ENCODE data around the gene PLCB3.

The PLCB3 gene

GRCh38 chr11:64251016-64251752 lies at the start of gene PLCB3:
PLCB3 (plus strand) TSS chr11:64251530; CDS start chr11:64251650, 120 bp downstream.
- DNase-seq, result no peak

GRCh38 chr11:64201543-64201942 lies 49.8 kb upstream of the PLCB3 start:
- DNase-seq, result no peak

GRCh38 chr11:64202992-64203391 lies 48.3 kb upstream of the PLCB3 start:
- DNase-seq, result no peak

- DNase-seq, result no peak
Measured at GRCh38 chr11:64203421-64204079, 47.8 kb upstream of the PLCB3 start.

- no peak for DNase-seq
Measured at GRCh38 chr11:64204080-64204440, 47.3 kb upstream of the PLCB3 start.

GRCh38 chr11:64204464-64204989 lies 46.8 kb upstream of the PLCB3 start:
- DNase-seq, result peak; percentile 78

GRCh38 chr11:64206457-64207255 lies 44.7 kb upstream of the PLCB3 start, which contains the start of gene FERMT3:
FERMT3 (plus strand) TSS chr11:64206721; CDS start chr11:64207365, 644 bp downstream.
- peak; percentile 87 for DNase-seq

- peak; percentile 79 for DNase-seq
Measured at GRCh38 chr11:64207256-64208085, 43.9 kb upstream of the PLCB3 start.

- DNase-seq, result no peak
Measured at GRCh38 chr11:64208086-64208795, 43.1 kb upstream of the PLCB3 start.

- no peak for DNase-seq
Measured at GRCh38 chr11:64208796-64209562, 42.4 kb upstream of the PLCB3 start.

GRCh38 chr11:64209563-64209843 lies 41.8 kb upstream of the PLCB3 start:
- DNase-seq, result no peak

GRCh38 chr11:64210301-64211020 lies 40.9 kb upstream of the PLCB3 start:
- no peak for DNase-seq

- DNase-seq, result no peak
Measured at GRCh38 chr11:64211181-64211872, 40.0 kb upstream of the PLCB3 start.

- no peak for DNase-seq
Measured at GRCh38 chr11:64216879-64217278, 34.5 kb upstream of the PLCB3 start.

- DNase-seq, result no peak
Measured at GRCh38 chr11:64218628-64219353, 32.5 kb upstream of the PLCB3 start.

GRCh38 chr11:64219354-64219684 lies 32.0 kb upstream of the PLCB3 start:
- no peak for DNase-seq

GRCh38 chr11:64219755-64220154 lies 31.6 kb upstream of the PLCB3 start:
- DNase-seq, result no peak

GRCh38 chr11:64220271-64220670 lies 31.1 kb upstream of the PLCB3 start:
- DNase-seq, result no peak

- no peak for DNase-seq
Measured at GRCh38 chr11:64220798-64221197, 30.5 kb upstream of the PLCB3 start.

All from GDM1 (cell line).